ENCODE measurements around the gene MAPT.
A peak's percentile ranks its signal among the peaks of the same experiment; 100 is the strongest.

MAPT gene

GRCh38 chr17:46063241-46063640, 168.9 kb downstream of the MAPT start:
- H3K27ac ChIP-seq: peak overlapping the region; percentile 69
- peak; percentile 79 for DNase-seq (ENCODE audit: low read depth, low spot score)

GRCh38 chr17:46064460-46064859, 170.1 kb downstream of the MAPT start:
- no peak for DNase-seq (ENCODE audit: low read depth, low spot score)
- peak overlapping the region; percentile 69 for H3K27ac ChIP-seq

GRCh38 chr17:46071796-46072195, 177.4 kb downstream of the MAPT start:
- H3K27ac ChIP-seq: no peak overlapping the region
- no peak for DNase-seq (ENCODE audit: low read depth, low spot score)

GRCh38 chr17:46072998-46073397, 178.6 kb downstream of the MAPT start:
- no peak overlapping the region for H3K27ac ChIP-seq
- no peak for DNase-seq (ENCODE audit: low read depth, low spot score)

- no peak for DNase-seq (ENCODE audit: low read depth, low spot score)
- no peak overlapping the region for H3K27ac ChIP-seq
Measured at GRCh38 chr17:46074540-46074939, 180.2 kb downstream of the MAPT start.
